OCI-LY3 (cell line): ENCODE data around the gene AATF.

Source experiments
- EZH2phosphoT487 ChIP-seq: fragments of 200-600 bp; shearing (Covaris generic); IDR thresholded peaks from 2 replicates; pipeline ENCODE4 v1.6.1; 2018; ENCODE audit warnings: antibody characterized with exemption, mixed run types, low read depth
- TF ChIP-seq, protein P1 (sequence below): fragments of 200-600, 300-600 bp; sonication (generic); IDR thresholded peaks from 2 replicates; pipeline ENCODE4 v1.5.1; 2014; ENCODE audit warnings: antibody characterized with exemption, low read length, low read depth

DNA sequence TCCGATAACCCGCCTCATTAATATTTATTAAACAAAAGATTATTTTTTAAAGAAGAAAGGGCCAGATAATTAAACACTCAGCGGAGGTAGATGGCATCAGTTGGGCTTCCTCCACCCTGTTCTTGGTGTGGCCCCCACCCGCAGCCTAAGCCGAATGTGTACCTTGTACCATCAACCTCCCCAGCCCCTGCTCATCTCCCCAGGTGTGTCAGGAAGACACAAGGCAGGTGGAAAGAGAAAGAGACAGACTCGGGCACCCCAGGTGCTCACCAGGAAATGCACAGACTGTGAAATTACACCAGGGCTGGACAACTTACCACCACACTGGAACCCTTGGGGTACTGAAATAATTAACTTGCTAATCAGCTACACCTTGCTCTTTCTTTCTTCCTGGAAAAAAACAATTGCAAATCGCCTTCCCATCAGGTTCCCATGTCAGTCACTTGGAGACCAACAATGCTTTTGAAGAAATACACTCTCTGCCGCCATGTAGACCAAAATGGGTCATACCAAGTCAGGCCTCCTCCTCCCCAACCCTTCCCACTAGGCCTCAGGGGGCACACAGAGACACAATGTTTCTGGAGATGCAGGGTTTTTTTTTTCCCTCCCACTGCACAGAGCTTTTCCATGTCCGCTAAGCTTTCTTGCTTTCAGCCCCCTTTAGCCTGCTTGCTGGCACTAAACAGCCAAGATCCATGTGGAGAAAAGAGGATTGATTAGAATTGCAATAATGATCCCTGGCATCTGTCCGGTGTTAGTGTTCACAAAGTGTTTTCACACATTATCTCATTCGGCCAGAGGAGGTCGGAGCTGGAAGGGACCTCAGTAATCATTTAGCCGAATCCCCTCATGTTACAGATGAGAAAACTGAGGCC lies 20.0 kb upstream of the AATF start:
- TF ChIP-seq, protein P1, sequence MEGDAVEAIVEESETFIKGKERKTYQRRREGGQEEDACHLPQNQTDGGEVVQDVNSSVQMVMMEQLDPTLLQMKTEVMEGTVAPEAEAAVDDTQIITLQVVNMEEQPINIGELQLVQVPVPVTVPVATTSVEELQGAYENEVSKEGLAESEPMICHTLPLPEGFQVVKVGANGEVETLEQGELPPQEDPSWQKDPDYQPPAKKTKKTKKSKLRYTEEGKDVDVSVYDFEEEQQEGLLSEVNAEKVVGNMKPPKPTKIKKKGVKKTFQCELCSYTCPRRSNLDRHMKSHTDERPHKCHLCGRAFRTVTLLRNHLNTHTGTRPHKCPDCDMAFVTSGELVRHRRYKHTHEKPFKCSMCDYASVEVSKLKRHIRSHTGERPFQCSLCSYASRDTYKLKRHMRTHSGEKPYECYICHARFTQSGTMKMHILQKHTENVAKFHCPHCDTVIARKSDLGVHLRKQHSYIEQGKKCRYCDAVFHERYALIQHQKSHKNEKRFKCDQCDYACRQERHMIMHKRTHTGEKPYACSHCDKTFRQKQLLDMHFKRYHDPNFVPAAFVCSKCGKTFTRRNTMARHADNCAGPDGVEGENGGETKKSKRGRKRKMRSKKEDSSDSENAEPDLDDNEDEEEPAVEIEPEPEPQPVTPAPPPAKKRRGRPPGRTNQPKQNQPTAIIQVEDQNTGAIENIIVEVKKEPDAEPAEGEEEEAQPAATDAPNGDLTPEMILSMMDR: no peak
- no peak for TF ChIP-seq EZH2phosphoT487
